CD4-positive, alpha-beta memory T cell (primary cell): ENCODE measurements around the gene VEPH1. TPM values are rescaled to one million over a fixed set of nuclear protein-coding genes. Genes with fewer than 3 reads are reported as not detected.

Experiments
- CTCF ChIA-PET: fragments of 350-600 bp; sonication (Branson Sonifier 250); formaldehyde crosslinking; loops from one replicate; lab custom pipeline; 2021; ENCODE audit warnings: inconsistent platforms; ENCODE audit not compliant: partially characterized antibody; lab: Charles Lee
- POLR2A ChIA-PET: fragments of 350-600 bp; sonication (Branson Sonifier 250); formaldehyde crosslinking; loops from one replicate; lab custom pipeline; 2021; ENCODE audit not compliant: partially characterized antibody; lab: Charles Lee
- DNase-seq, 5 donors: peaks; one replicate each; pipeline versions ENCODE4 v3.0.0 to v3.0.0-alpha.2; 2020 to 2022; ENCODE audit warnings: mixed read lengths in 1 of 5
- H3K27ac ChIP-seq: one replicate; pipeline ENCODE4 v1.7.0; 2013; ENCODE audit warnings: low read depth, low read length
- H3K27me3 ChIP-seq: 2 replicates; pipeline ENCODE4 v1.7.0; 2013; ENCODE audit warnings: mild to moderate bottlenecking, low read length, moderate library complexity; ENCODE audit not compliant: insufficient read depth
- H3K36me3 ChIP-seq: 2 replicates; pipeline ENCODE4 v1.7.0; 2013; ENCODE audit warnings: mild to moderate bottlenecking, low read length, moderate library complexity; ENCODE audit not compliant: insufficient read depth
- H3K4me1 ChIP-seq: 2 replicates; pipeline ENCODE4 v1.7.0; 2013; ENCODE audit warnings: mild to moderate bottlenecking, low read length, moderate library complexity; ENCODE audit not compliant: insufficient read depth
- H3K4me3 ChIP-seq, 2 donors: one replicate each; pipeline ENCODE4 v1.7.0; 2013; ENCODE audit warnings: low read length in 2 of 2, mild to moderate bottlenecking in 1 of 2
- H3K9me3 ChIP-seq, 2 donors: one replicate each; pipeline ENCODE4 v1.7.0; 2013; ENCODE audit warnings: low read length in 2 of 2, control low read depth in 1 of 2; ENCODE audit not compliant: control insufficient read depth in 1 of 2
- H3K27ac Mint-ChIP-seq, 7 donors: one replicate each; pipeline ENCODE4 v1.8.0; 2020 to 2021; ENCODE audit warnings: mixed read lengths in 7 of 7, mild to moderate bottlenecking in 6 of 7, inconsistent platforms in 3 of 7, moderate library complexity in 3 of 7
- H3K27me3 Mint-ChIP-seq, 2 donors: one replicate each; pipeline ENCODE4 v1.8.0; 2020 to 2021; ENCODE audit warnings: mixed read lengths in 2 of 2
- H3K36me3 Mint-ChIP-seq, 2 donors: one replicate each; pipeline ENCODE4 v1.8.0; 2020 to 2021; ENCODE audit warnings: mixed read lengths in 2 of 2, inconsistent platforms in 1 of 2, mild to moderate bottlenecking in 1 of 2
- H3K4me1 Mint-ChIP-seq, 4 donors: one replicate each; pipeline ENCODE4 v1.8.0; 2020 to 2021; ENCODE audit warnings: mixed read lengths in 4 of 4, mild to moderate bottlenecking in 1 of 4
- H3K4me3 Mint-ChIP-seq, 8 donors: one replicate each; pipeline ENCODE4 v1.8.0; 2020 to 2021; ENCODE audit warnings: mixed read lengths in 8 of 8, mild to moderate bottlenecking in 7 of 8, moderate library complexity in 6 of 8, inconsistent platforms in 3 of 8
- H3K9me3 Mint-ChIP-seq, 8 donors: one replicate each; pipeline ENCODE4 v1.8.0; 2020 to 2021; ENCODE audit warnings: mixed read lengths in 8 of 8, mild to moderate bottlenecking in 5 of 8, inconsistent platforms in 3 of 8, moderate library complexity in 1 of 8
- intact Hi-C: fragments of 100-400 bp; cut with micrococcal nuclease; formaldehyde crosslinking; loops from one replicate; pipeline ENCODE4 v1.15.1; 2023
- polyA plus RNA-seq, 2 donors: library from polyadenylated mRNA; unstranded; fragments of 300-500 nt; fragmentation: Illumina TruSeq; gene quantifications; one replicate each; pipeline ENCODE4 v1.2.3, GENCODE V29; 2021
- total RNA-seq, 2 experiments: library from RNA; stranded (reverse); gene quantifications; one replicate each; pipeline ENCODE4 v1.2.3, GENCODE V29; 2021

VEPH1 gene
- total and polyA plus RNA-seq, 4 experiments from 2014 or later: not detected

DNA sequence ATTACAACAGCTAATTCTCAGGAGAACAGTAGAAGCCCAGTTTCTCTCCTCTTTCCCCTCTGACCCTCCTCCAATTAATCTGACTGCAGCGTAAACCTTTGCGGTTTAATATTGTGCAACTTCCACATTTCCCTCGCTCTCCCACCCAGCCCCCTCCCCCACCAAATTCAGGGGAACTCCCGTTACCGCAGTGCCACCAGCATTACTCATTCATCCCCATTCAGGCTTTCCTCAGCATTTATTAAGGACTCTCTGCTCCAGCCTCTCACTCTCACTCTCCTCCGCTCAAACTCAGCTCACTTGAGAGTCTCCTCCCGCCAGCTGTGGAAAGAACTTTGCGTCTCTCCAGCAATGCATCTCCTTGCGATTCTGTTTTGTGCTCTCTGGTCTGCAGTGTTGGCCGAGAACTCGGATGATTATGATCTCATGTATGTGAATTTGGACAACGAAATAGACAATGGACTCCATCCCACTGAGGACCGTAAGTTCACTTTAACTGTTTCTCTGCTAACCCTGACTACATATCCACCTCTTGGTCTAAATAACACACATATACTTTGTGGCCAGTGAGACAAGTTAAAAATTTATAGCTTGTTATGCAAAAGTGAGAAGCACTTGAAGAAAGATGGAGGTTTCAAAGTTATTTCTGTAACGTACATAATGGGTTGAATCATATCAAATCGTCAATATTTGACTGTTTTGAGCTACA, 66.5 kb downstream of the VEPH1 start, which contains the start of gene PTX3:
Gene PTX3, plus strand, starts transcription at position 268 of the 709 bp plus-strand sequence. Its CDS starts 84 bp downstream, at position 352.
- H3K36me3 Mint-ChIP-seq: no peaks in the 10 kb centered on the region
- H3K4me3 ChIP-seq: no peak within 1 kb of the TSS
- H3K4me3 Mint-ChIP-seq: peak within 1 kb of the TSS in 3 of 8 donors; percentile 4 to 30 (median 19)
- no peaks in the 10 kb centered on the region for H3K9me3 ChIP-seq
- H3K4me1 ChIP-seq: no peaks in the 10 kb centered on the region
- H3K9me3 Mint-ChIP-seq: peaks cover 0 to 3% (median 0%) of the 10 kb centered on the region in 8 donors
- H3K27me3 ChIP-seq: no peaks in the 10 kb centered on the region
- POLR2A ChIA-PET: no interaction called here
- intact Hi-C loops: no loop called here
- peaks cover 15 to 19% of the 10 kb centered on the region in 2 donors for H3K27me3 Mint-ChIP-seq
- peaks cover 0 to 6% (median 3%) of the 10 kb centered on the region in 4 donors for H3K4me1 Mint-ChIP-seq
- DNase-seq: no peak
- CTCF ChIA-PET: no interaction called here
- no peaks in the 10 kb centered on the region for H3K36me3 ChIP-seq
- no peak within 1 kb of the TSS for H3K27ac ChIP-seq
- no peak within 1 kb of the TSS for H3K27ac Mint-ChIP-seq

DNA sequence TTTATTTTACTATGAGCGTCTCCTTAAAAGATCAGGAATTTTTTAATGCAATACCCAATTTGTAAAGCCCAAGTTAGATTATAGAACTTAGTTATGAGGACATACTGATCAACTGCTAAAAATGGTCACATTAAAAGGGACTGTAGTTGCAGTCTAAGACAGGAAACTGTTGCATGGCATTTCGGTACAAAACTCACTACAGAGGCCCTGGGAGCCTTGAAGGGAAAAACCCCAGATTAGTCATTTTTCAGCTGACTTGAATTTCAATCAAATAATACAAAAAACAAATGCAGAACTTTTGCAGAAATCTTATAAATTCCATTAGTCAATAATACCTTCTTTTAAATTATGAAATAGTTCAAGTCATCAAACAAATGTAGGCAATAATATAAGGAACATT, 73.5 kb downstream of the VEPH1 start:
- Histone ChIP-seq H3K9me3 (no peaks in the 10 kb centered on the region), H3K27ac (no peak overlapping the region), H3K36me3 (no peaks in the 10 kb centered on the region), H3K4me1 (no peaks in the 10 kb centered on the region), H3K4me3 (no peak overlapping the region), H3K27me3 (no peaks in the 10 kb centered on the region)
- H3K36me3 Mint-ChIP-seq: no peaks in the 10 kb centered on the region
- intact Hi-C loops: no loop called here
- peaks cover 0 to 8% (median 3%) of the 10 kb centered on the region in 8 donors for H3K9me3 Mint-ChIP-seq
- no peak overlapping the region for H3K4me3 Mint-ChIP-seq
- no peaks in the 10 kb centered on the region for H3K27me3 Mint-ChIP-seq
- DNase-seq: no peak
- no peak overlapping the region for H3K27ac Mint-ChIP-seq
- ChIA-PET POLR2A (interaction anchor here (0.5 kb wide), 1 partner anchor 12 kb away, joined by 3 read pairs; no protein-coding TSS in a partner anchor), CTCF (no interaction called here)
- no peaks in the 10 kb centered on the region for H3K4me1 Mint-ChIP-seq

DNA sequence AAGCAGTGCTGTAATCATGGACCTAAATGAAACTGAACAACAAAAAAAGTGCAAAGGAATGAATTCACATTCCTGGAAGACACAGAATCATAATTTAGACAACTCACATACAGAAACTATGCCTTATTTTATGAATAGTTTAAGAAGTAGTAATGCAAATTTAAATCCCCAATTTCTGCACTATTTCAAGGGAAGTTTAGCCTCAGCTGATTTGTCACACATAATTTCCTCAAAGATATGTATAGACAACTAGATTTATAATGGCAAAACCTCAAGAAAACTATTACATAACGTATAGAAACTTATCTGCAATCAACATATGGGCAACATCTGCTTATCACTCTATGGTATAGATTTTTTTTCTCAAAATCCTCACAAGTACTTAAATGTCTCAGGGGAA, 74.4 kb downstream of the VEPH1 start:
- H3K9me3 Mint-ChIP-seq: peaks cover 0 to 16% (median 3%) of the 10 kb centered on the region in 8 donors
- intact Hi-C loops: no loop called here
- H3K4me3 Mint-ChIP-seq: no peak overlapping the region
- H3K27ac ChIP-seq: no peak overlapping the region
- H3K4me1 Mint-ChIP-seq: no peaks in the 10 kb centered on the region
- no peaks in the 10 kb centered on the region for H3K27me3 ChIP-seq
- H3K9me3 ChIP-seq: no peaks in the 10 kb centered on the region
- no peak for DNase-seq
- CTCF ChIA-PET: no interaction called here
- no peaks in the 10 kb centered on the region for H3K36me3 Mint-ChIP-seq
- no peak overlapping the region for H3K27ac Mint-ChIP-seq
- POLR2A ChIA-PET: no interaction called here
- no peaks in the 10 kb centered on the region for H3K27me3 Mint-ChIP-seq
- H3K36me3 ChIP-seq: no peaks in the 10 kb centered on the region
- no peaks in the 10 kb centered on the region for H3K4me1 ChIP-seq
- no peak overlapping the region for H3K4me3 ChIP-seq

DNA sequence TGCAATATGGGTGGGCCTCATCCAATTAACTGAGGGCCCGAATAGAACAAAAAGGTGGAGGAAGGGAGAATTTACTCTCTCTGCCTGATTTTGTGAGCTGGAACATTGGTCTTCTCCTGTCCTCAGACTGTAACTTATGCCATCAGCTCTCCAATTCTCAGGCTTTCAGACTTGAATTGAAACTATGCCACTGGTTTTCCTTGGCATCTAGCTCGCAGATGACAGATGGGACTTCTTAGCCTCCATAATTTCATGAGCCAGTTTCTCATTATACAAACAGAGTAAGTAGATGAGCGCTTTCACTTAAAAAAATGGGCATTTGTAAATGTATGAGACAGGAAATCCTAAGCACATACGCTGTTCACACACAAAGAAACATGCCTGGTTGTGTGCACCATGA, 75.3 kb downstream of the VEPH1 start:
- no peaks in the 10 kb centered on the region for H3K4me1 ChIP-seq
- no peak for DNase-seq
- H3K27me3 ChIP-seq: no peaks in the 10 kb centered on the region
- CTCF ChIA-PET: no interaction called here
- intact Hi-C loops: no loop called here
- Mint-ChIP-seq H3K27me3 (no peaks in the 10 kb centered on the region), H3K36me3 (no peaks in the 10 kb centered on the region), H3K4me1 (no peaks in the 10 kb centered on the region), H3K4me3 (no peak overlapping the region), H3K9me3 (peaks cover 0 to 17% (median 3%) of the 10 kb centered on the region in 8 donors), H3K27ac (no peak overlapping the region)
- no peak overlapping the region for H3K4me3 ChIP-seq
- H3K36me3 ChIP-seq: no peaks in the 10 kb centered on the region
- POLR2A ChIA-PET: no interaction called here
- no peaks in the 10 kb centered on the region for H3K9me3 ChIP-seq
- no peak overlapping the region for H3K27ac ChIP-seq

DNA sequence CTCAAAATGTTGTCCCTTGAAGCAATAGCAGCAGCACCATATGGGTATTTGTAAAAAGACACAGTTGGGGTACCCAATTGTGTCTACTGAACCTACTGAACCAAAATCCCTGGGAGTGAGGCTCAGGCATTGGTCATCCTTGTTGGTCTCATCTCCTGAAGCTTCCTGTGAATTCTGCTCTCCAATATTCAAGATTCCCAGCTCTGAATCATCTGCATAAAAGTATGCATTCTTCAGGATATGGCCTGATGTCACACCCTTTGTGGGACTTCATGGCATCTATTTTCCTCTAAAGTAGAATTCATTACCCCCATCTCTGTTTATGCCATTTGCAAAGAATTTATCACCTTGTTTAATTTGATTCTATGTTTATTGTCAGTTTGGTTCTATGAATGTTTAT, 79.9 kb downstream of the VEPH1 start:
- Mint-ChIP-seq H3K4me1 (no peaks in the 10 kb centered on the region), H3K36me3 (no peaks in the 10 kb centered on the region), H3K4me3 (no peak overlapping the region), H3K9me3 (peaks cover 0 to 17% (median 7%) of the 10 kb centered on the region in 8 donors), H3K27me3 (peaks cover 0 to 4% of the 10 kb centered on the region in 2 donors), H3K27ac (no peak overlapping the region)
- Histone ChIP-seq H3K27me3 (no peaks in the 10 kb centered on the region), H3K9me3 (no peaks in the 10 kb centered on the region), H3K36me3 (no peaks in the 10 kb centered on the region), H3K4me1 (no peaks in the 10 kb centered on the region), H3K4me3 (no peak overlapping the region), H3K27ac (no peak overlapping the region)
- intact Hi-C loops: no loop called here
- no peak for DNase-seq
- ChIA-PET POLR2A (no interaction called here), CTCF (no interaction called here)

DNA sequence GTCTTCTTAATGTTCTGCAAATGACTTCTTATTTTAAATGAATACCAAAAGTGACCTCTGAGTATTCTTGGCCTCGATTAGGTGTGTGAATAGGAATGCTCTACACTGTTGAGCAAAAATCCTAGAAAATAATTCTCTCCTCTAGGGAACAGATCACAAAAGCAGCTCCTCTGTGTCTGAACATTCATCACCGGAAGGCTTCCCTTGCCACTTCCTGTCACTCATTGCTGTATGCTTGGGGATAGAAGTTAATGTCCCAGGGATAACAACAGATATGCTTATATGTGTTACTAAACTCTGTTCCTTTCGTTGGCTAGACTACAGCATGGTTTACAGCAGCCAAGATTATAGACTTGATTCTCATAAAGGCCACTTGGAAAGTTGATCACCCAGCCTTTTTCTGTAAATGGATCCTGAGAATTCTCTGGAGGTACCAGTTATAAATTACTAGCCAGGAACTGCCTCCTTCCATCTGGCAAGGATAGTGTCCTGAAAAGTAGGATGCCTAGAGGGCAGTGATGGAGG, 82.5 kb downstream of the VEPH1 start:
- peaks cover 0 to 18% (median 5%) of the 10 kb centered on the region in 8 donors for H3K9me3 Mint-ChIP-seq
- ChIA-PET POLR2A (no interaction called here), CTCF (no interaction called here)
- Histone ChIP-seq H3K4me3 (no peak overlapping the region), H3K27me3 (no peaks in the 10 kb centered on the region), H3K9me3 (no peaks in the 10 kb centered on the region), H3K36me3 (no peaks in the 10 kb centered on the region), H3K4me1 (no peaks in the 10 kb centered on the region), H3K27ac (no peak overlapping the region)
- H3K27me3 Mint-ChIP-seq: peaks cover 0 to 7% of the 10 kb centered on the region in 2 donors
- no peak overlapping the region for H3K27ac Mint-ChIP-seq
- intact Hi-C loops: no loop called here
- H3K36me3 Mint-ChIP-seq: no peaks in the 10 kb centered on the region
- H3K4me1 Mint-ChIP-seq: no peaks in the 10 kb centered on the region
- no peak for DNase-seq
- H3K4me3 Mint-ChIP-seq: no peak overlapping the region

DNA sequence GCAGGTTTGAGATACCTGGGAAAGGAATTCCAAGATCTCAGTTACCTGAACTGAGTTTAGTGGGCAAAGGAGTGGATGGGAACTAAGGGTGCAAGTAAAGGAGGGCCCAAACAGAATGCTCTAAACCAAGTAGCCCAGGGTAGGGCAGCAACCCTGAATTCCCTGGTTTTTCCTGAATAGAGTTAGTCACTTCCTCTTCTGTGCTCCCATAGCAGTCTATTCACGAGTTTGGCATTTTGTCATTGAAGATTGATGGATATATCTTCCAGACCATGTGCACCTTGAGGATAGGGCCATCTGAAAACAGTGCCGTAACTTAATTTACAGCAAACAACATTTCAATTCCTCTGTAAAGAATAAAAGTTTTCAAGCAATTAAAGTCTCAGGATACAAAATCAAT, 85.1 kb downstream of the VEPH1 start:
- H3K4me1 ChIP-seq: no peaks in the 10 kb centered on the region
- Mint-ChIP-seq H3K9me3 (peaks cover 0 to 9% (median 4%) of the 10 kb centered on the region in 8 donors), H3K36me3 (no peaks in the 10 kb centered on the region), H3K27me3 (peaks cover 0 to 10% of the 10 kb centered on the region in 2 donors), H3K4me1 (no peaks in the 10 kb centered on the region), H3K27ac (no peak overlapping the region), H3K4me3 (no peak overlapping the region)
- DNase-seq: no peak
- CTCF ChIA-PET: no interaction called here
- H3K27ac ChIP-seq: no peak overlapping the region
- POLR2A ChIA-PET: no interaction called here
- H3K4me3 ChIP-seq: no peak overlapping the region
- H3K9me3 ChIP-seq: no peaks in the 10 kb centered on the region
- no peaks in the 10 kb centered on the region for H3K27me3 ChIP-seq
- H3K36me3 ChIP-seq: no peaks in the 10 kb centered on the region
- intact Hi-C loops: no loop called here
